Ecto neural progenitor cell (in vitro differentiated cells): ENCODE results near the gene PIK3AP1.
"Not testable (repeated sequence)": the region's sequence is repeated elsewhere in the genome, so short reads cannot be mapped to it uniquely, and the experiment has no call there.

Experiments
- DNase-seq: peaks from one replicate; pipeline ENCODE4 v3.0.0-alpha.2; 2018; ENCODE audit warnings: low spot score

Gene PIK3AP1, protein sequence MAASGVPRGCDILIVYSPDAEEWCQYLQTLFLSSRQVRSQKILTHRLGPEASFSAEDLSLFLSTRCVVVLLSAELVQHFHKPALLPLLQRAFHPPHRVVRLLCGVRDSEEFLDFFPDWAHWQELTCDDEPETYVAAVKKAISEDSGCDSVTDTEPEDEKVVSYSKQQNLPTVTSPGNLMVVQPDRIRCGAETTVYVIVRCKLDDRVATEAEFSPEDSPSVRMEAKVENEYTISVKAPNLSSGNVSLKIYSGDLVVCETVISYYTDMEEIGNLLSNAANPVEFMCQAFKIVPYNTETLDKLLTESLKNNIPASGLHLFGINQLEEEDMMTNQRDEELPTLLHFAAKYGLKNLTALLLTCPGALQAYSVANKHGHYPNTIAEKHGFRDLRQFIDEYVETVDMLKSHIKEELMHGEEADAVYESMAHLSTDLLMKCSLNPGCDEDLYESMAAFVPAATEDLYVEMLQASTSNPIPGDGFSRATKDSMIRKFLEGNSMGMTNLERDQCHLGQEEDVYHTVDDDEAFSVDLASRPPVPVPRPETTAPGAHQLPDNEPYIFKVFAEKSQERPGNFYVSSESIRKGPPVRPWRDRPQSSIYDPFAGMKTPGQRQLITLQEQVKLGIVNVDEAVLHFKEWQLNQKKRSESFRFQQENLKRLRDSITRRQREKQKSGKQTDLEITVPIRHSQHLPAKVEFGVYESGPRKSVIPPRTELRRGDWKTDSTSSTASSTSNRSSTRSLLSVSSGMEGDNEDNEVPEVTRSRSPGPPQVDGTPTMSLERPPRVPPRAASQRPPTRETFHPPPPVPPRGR

DNA sequence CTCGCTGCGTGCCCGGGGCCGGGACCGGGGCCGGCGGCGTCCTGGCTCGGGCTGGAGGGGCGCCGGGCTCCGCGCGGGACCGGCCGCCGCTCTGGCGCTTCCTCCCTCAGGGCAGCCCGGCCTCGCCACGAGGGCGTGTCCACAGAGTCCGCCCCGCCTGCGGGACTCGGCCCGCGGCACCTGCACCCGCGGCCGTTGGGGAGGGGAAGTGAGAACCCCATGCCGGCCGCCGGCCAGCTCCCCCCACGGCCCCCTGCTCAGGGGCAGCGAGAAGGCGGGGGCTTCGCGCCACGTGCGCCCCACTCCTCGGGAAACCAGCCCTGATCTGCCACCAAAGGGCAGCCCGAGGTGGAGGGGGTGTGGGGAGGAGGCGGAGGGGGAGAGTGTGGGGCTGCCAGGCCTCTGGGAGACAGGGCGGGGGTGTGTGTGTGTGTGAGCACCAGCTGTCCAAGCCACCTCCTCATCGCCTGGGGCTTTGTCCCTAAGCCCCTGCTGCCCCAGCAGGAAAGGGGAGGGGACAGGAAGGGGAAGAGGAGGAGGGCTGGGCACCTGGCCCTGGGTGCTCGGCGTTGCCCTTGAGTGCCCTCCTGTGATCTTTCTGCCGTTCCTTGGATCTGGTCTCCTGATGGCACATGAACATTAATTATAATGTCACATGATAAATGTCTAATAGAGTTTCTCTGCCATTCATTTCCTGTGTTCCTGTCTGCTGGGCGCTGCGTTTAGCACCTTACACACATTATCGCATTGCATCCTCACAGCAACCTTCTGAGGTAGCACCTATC lies at the start of gene PIK3AP1:
PIK3AP1 (minus strand) TSS at position 93 of the 785 bp plus-strand sequence. CDS start 120 bp downstream, outside the sequence.
- peak; percentile 72 for DNase-seq

DNA sequence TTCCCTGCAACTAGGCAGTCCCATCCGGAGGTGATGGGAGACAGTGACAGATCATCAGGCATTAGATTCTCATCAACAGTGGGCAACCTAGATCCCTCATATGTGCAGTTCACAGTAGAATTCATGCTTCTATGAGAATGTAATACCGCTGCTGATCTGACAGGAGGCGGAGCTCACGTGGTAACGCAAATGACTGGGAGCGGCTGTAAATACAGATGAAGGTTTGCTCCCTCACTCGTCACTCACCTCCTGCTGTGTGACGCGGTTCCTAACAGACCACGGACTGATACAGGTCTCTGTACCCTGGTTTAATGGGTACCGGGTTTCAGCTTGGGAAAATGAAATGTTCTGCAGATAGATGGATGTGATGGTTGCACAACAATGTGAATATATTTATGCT lies 47.8 kb upstream of the PIK3AP1 start:
- no peak for DNase-seq

DNA sequence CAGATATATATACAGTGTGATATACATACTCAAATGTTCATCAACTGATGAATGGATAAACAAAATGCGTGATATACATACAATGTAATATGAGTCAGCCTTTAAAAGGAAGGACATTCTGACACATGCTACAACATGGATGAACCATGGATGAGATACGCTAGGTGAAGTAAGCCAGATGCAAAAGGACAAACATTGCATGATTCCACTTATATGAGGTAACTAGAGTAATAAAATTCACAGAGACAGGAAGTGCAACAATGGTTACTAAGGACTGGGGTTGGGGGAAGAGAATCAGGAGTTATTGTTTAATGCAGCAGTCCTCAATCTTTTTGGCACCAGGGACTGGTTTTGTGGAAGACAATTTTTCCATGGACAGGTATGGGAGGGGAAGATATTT lies 47.3 kb upstream of the PIK3AP1 start:
- no peak for DNase-seq

DNA sequence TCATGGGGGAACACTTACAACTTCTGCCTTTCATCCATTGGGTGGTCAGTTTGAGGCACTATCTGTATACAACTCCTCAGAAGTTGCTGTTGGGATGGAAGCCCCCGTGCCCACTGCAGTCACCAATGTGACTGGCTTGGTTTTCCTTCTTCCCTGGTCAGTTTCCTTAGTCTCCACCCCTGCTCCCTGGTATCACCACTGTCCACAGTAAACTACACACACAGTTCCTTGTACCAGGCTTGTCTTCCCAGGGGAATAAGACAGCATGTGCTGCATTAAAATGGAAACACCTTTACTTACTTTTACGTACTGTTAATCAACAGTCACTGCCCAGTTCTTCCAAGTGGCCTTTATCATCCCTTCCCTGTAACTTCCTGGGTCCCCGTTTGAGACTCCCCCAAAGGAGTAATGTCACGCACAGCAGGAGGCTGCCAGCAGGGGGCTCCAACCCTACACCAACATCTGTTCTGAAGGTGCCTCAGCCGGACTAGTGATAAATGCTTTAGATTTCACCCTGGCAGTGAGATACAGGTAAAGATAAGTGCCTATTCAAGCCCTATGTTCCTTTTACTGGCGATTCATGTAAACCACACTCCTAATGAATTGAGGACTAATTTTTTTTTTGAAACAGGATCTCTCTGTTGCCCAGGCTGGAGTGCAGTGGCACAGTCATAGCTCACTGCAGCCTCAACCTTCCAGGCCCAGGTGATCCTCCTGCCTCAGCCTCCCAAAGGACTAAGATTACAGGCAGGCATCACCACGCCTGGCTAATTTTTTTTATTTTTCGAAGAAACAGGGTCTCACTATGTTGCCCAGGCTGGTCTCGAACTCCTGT lies 45.3 kb upstream of the PIK3AP1 start:
- peak; percentile 56 for DNase-seq

DNA sequence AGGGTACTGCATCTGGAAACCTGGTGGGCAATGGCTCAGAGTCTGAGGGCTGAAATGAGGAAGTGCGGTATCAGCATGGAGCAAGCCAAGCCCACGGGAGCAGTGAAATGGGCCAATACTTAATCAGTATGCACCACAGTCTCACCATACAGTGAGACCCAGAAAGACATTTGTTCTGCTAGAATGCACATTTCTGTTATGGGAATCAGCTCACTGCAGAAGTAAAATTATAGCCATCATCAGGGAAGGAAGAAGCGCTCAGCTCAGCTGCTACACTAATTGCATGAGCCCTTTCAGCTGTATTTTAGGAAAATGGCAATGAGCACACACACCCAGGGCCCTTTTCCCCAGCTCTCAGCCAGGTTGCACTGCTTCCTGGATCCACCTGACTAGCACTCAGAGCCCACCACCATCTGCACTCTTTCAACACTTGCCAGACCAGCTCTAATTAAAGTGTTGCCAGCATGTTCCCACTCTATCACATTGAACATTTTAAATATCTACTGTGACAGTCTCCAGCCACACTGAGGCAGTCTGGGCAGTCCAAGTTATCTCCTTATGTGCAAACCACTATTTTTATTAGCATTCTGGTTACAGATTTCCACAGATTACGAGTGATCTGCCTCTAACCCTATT lies 44.2 kb upstream of the PIK3AP1 start:
- DNase-seq: no peak

DNA sequence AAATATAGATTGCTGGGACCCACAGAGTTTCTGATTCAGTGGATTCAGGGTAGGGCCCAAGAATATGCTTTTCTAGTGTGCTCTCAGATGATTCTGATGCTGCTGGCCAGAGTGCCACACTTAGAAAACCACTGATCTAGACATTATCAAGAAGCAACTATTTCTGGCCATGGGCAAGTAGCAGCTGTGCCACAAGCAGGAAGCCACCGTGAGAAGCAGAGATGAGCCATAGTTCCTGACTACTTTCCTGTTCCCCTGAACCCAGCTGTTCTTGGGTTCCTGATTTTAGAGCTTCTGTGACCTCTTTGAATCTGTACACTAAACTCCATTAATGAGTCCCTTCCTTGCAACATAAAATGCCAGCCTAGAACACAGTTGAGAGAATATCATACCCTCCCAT lies 38.1 kb upstream of the PIK3AP1 start:
- DNase-seq: no peak

DNA sequence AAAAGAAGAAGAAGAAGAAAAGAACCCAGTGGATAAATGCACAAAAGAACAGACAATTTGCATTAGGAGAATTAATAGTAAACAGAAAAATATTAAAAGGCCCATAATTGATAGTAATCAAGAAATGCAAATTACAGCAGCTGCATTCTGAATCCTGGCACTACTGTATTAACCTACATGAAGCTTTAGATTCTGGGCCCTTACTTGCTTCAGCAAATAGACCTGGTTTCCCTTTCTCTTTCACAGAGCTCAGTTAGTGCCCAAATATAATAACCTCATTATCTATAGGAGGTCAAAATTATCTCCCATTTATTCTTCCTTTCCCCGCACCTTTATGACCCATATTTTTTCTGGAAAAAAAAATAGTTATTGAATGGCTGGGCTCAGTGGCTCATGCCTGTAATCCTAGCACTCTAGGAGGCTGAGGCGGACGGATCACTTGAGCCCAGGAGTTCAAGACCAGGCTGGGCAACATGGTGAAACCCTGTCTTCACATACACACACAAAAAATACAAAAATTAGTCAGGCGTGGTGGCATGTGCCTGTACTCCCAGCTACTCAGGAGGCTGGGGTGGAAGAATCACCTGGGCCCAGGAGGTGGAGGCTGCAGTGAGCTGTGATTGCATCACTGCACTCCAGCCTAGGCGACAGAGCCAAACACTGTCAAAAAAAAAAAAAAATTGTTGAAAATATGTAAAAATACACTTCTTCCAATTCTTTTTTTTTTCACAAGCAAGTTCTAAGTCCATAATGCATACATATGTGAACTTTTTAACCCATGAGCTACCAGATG lies 36.0 kb upstream of the PIK3AP1 start:
- DNase-seq: no peak

DNA sequence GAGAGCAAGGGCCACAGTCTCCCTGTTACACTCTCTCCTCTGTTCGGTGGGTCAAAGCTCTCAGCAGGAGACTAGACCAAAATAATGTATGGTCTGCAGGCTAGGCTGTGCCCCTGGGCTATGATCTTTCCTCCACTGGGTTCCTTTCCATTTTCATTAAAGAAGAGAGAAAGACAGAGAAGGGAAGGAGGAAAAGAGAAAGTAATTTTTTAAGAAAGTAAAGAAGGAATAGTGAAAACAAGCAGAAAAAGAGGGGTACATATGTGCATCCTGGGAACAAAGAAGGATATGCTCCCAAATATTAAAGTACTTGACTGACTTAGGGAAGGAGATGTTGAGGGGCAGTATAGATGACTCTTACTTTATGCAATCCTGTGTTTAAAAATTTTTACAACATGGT lies 33.6 kb upstream of the PIK3AP1 start:
- DNase-seq: no peak

DNA sequence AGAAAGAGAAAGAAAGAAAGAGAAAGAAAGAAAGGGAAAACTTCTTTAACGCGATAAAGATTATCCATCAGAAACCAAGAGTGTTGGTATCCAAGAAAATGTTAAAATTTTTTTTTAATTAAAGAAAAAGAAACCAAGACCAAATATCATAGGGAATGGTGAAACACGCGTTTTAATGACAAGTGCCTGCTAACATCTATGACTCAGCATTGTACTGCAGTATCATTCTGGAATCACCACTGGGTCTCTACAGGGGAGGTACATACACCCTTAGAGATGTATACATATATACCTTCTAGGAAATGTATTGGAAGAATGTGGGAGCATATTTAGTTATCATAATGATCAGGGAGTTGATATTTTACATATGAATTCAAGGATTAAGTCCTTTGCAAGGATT lies 32.1 kb upstream of the PIK3AP1 start:
- no peak for DNase-seq

DNA sequence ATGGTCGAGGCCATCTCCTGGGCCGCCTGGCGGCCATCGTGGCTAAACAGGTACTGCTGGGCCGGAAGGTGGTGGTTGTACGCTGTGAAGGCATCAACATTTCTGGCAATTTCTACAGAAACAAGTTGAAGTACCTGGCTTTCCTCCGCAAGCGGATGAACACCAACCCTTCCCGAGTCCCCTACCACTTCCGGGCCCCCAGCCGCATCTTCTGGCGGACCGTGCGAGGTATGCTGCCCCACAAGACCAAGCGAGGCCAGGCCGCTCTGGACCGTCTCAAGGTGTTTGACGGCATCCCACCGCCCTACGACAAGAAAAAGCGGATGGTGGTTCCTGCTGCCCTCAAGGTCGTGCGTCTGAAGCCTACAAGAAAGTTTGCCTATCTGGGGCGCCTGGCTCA lies 30.0 kb upstream of the PIK3AP1 start:
- DNase-seq: not testable (repeated sequence)

DNA sequence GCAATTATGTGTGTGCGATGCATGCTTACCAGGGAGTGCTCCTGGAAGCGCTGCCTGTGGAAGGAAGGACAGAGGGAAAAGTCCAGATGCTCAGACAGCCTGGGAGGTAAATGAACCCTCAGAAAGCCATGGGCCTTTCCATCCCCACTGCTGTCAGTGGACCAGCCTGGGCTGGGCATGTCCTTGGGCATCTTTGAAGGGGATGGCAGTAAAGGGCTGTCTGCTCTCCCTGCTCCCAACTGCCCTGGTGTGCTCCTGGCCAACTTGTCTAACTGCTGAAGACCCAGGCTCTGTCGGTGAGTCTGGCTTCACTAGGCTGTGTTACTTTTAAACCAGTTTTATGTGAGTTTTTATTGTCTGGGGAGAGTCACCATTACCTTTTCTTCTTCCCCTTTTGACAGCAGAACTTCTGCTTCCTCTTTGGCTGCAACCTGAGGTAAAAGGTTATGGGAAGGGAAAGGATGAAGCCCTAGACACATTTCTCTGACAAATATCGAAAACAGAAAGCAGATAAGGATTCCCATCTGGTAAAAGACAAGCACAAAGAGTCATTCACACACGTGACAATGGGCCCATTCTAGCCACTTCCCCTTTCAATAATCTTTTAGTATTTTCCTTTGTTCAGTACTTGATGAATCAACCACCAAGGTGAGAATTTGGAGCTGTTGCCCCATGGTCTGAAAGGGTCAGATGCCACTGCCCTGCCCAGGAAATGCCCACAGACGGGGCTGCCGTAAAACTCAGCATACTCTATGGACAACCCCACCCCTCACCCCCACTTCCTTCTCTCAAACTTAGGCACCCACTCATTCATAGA lies 27.6 kb upstream of the PIK3AP1 start:
- no peak for DNase-seq

DNA sequence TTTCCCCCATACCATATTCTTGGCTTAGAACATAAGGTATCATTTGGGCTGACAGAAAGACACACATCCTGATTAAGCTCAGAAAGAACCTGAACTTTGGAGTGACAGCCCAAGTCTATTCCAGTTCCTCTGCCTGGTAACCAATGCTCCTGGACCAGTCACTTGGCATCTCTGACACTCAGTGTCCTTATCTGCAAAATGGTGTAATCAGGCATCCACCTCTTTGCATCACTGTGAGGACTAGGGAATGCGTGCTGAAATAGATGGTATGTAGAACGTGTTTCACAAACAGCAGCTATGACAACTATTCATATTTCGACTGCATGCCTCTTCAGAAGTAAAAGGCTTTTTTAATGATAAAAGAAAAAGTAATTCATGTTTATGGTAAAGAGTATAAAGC lies 26.2 kb upstream of the PIK3AP1 start:
- no peak for DNase-seq

DNA sequence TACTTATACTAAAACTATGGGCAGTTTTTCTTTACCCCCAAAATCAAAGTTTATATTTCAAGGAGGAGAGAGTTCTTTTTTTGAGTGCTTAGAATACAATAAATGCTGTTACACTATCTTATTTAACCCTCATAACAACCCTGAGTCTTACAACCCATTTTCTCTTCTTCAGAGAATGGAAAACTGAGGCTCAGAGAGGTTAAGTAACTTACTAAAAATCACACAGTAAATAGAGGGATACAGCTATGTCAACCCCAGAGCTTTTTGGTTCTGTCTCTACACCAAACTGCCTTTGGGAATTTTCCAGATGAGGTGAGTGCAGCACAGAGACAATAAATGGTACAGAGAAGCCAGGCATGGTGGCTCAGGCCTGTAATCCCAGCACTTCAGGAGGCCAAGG lies 25.6 kb upstream of the PIK3AP1 start:
- no peak for DNase-seq

DNA sequence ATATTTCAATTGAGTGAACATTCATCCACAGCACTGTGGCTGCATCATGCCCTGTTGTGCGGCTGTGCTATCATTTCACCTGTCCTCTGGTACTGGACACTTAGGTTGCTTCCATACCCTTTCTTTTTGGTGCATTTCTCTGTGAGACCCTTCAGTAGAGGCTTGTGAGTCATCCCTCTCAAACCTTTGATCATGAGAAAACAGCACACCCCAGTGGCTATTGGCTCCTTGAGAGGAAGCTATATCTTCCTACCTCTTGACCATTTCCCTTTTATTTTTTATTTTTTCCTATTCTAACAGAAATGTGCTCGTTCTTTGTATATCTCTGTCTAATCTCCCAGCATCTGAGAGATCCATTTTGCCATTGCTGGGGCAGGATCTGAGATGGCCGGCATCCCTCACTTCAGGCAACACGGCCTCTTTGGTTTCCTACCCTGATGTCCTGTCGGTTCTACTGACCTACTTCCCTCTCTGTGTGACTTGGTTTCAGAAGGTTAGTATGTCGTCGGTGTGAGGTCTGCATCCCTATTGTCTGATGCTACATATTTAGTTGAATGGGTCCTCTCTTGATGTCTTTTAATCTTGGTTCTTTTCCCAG lies 23.8 kb upstream of the PIK3AP1 start:
- DNase-seq: no peak

DNA sequence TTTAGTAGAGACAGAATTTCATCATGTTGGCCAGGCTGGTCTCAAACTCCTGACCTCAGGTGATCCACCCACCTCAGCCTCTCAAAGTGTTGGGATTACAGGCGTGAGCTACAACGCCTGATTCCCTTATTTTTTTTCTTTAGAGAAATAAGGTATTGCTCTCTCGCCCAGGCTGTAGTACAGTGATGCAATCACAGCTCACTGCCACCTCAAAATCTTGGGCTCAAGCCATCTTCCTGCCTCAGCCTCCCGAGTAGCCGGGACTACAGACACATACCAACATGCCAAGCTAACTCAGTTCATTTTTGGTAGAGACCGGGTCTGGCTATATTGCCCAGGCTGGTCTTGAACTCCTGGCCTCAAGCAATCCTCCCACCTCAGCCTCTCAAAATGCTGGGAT lies 21.2 kb upstream of the PIK3AP1 start:
- not testable (repeated sequence) for DNase-seq

DNA sequence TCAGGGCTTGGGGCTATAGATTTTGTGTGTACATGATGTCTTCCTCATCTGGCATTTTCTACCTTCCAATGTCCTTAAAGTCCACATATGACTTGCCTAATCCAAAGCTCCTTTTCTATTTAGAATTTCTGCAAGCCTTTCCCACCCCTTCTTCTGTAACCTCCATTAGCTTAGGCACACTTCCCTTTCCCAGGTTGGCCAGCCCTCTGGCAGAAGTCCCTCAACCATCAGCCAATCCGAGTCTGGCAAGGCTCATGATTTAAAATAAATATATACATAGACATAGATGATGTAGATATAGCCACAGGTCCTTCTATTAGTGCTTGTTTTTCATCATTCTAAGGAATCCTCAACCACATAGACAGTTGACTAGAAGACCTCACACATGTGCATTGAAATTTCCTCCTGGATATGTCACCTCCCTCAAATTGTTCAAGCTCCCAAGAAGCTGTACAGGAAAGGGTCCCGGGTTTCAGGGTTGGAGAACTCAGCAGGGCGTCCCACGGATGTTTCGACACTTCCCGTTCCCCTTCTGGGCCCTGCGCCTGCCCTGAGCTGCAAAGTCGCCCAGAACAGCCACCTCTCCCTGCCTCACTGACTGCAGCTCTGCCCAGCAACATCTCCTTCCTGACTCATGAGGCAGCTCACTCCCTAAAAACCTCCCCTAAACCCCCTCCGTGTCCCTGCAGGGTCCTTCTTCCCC lies 20.4 kb upstream of the PIK3AP1 start:
- DNase-seq: no peak

DNA sequence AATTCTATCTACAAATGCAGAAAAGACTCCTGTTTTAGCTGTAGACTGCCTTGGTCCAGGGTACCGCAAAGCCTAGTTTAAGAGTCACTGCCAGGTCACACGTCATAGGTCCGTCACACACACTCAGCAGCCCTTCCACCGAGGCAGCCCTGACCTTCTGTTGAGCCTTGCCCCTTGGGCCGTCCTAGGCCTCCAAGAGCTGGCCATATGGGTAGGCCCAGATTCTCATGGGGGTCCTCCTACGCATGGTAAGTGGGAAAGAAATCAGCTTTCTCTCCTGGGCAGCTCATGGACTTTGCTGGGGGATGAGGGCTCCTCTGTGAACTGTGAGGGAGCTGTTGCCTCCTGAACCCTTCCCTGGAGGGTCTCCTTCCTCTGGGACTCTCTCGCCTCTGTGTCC lies 19.8 kb upstream of the PIK3AP1 start:
- no peak for DNase-seq

DNA sequence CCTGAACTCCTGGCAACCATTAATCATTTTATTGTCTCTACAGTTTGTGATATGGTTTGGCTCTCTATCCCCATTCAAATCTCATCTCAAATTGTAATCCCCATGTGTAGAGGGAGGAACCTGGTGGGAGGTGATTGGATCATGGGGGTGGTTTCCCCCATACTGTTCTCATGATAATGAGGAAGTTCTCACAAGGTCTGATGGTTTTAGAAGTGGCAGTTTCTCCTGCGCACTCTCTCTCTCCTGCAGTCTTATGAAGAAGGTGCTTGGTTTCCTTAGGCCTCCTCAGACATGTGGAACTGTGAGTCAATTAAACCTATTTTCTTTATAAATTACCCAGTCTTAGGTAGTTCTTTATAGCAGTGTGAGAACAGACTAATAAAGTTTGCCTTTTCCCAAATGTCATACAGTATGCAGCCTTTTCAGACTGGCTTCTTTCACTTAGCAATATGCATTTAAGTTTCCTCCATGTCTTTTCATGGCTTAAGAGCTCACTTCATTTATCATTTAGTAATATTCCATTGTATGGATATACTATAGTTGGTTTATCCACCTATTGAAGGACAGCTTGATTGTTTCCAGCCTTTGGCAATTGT lies 17.1 kb upstream of the PIK3AP1 start:
- not testable (repeated sequence) for DNase-seq
